PC-9 (cell line): ENCODE results near the gene SRP14. TPM values are rescaled to one million over a fixed set of nuclear protein-coding genes. Genes with fewer than 3 reads are reported as not detected.

Experiments used
- Bru-seq: library from RNA; stranded (reverse); fragments of 400-500 nt; gene quantifications from one replicate; lab custom pipeline; 2021; lab: Mats Ljungman, UMichigan
- BruChase-seq, 2 experiments: library from RNA; stranded (reverse); fragments of 400-500 nt; gene quantifications; one replicate each; lab custom pipeline; 2021; lab: Mats Ljungman, UMichigan
- BruUV-seq: library from RNA; stranded (reverse); fragments of 400-500 nt; replicated peaks from 2 replicates; lab custom pipeline; 2021; lab: Mats Ljungman, UMichigan
- CTCF ChIA-PET: fragments of 300-600 bp; sonication (Branson Sonifier 250); formaldehyde crosslinking; loops from one replicate; lab custom pipeline; 2022; ENCODE audit warnings: antibody characterized with exemption; lab: Charles Lee
- POLR2A ChIA-PET: fragments of 300-600 bp; sonication (Branson Sonifier 250); formaldehyde crosslinking; loops from one replicate; lab custom pipeline; 2022; ENCODE audit warnings: antibody characterized with exemption; ENCODE audit not compliant: unreplicated experiment; lab: Charles Lee
- DNase-seq, 2 experiments: peaks; one replicate each; pipeline versions ENCODE4 v3.0.0 to v3.0.0-alpha.2; 2015 to 2022; ENCODE audit warnings: mixed read lengths in 1 of 2
- H2AFZ ChIP-seq: fragments of 200-600 bp; sonication (generic); 2 replicates; pipeline ENCODE4 v1.8.1; 2017; ENCODE audit warnings: antibody characterized with exemption
- H3F3A ChIP-seq: fragments of 200-600 bp; sonication (generic); 2 replicates; pipeline ENCODE4 v1.8.1; 2017; ENCODE audit warnings: antibody characterized with exemption, mild to moderate bottlenecking, low read depth; ENCODE audit not compliant: insufficient read depth
- H3K27ac ChIP-seq: fragments of 200-600 bp; sonication (generic); 2 replicates; pipeline ENCODE4 v1.6.1; 2016; ENCODE audit warnings: mixed run types
- H3K27me3 ChIP-seq: fragments of 200-600 bp; sonication (generic); 2 replicates; pipeline ENCODE4 v1.6.1; 2016; ENCODE audit warnings: low read depth, mixed run types; ENCODE audit not compliant: insufficient read depth
- H3K36me3 ChIP-seq: fragments of 200-600 bp; sonication (generic); 2 replicates; pipeline ENCODE4 v1.6.1; 2016; ENCODE audit warnings: low read depth, mixed run types
- H3K4me1 ChIP-seq: fragments of 200-600 bp; sonication (generic); replicated peaks from 2 replicates; pipeline ENCODE4 v1.6.1; 2016; ENCODE audit warnings: mixed run types; ENCODE audit not compliant: insufficient read depth
- H3K4me2 ChIP-seq: fragments of 200-600 bp; sonication (generic); 2 replicates; pipeline ENCODE4 v1.6.1; 2017; ENCODE audit warnings: mixed run types
- H3K4me3 ChIP-seq: fragments of 200-600 bp; sonication (generic); 2 replicates; pipeline ENCODE4 v1.6.1; 2016; ENCODE audit warnings: mixed run types
- H3K79me2 ChIP-seq: fragments of 200-600 bp; sonication (generic); 2 replicates; pipeline ENCODE4 v1.6.1; 2017; ENCODE audit warnings: low read depth, mixed run types
- H3K9me2 ChIP-seq: fragments of 200-600 bp; sonication (generic); 2 replicates; pipeline ENCODE4 v1.8.1; 2017; ENCODE audit warnings: mild to moderate bottlenecking; ENCODE audit not compliant: insufficient read depth
- H3K9me3 ChIP-seq: fragments of 200-600 bp; sonication (generic); 2 replicates; pipeline ENCODE4 v1.8.1; 2016; ENCODE audit warnings: low read depth; ENCODE audit not compliant: insufficient read depth
- H4K20me1 ChIP-seq: fragments of 200-600 bp; sonication (generic); 2 replicates; pipeline ENCODE4 v1.8.1; 2017; ENCODE audit not compliant: insufficient read depth
- EZH2 ChIP-seq: fragments of 200-600 bp; sonication (generic); IDR thresholded peaks from 2 replicates; pipeline ENCODE4 v1.8.0; 2017; ENCODE audit warnings: antibody characterized with exemption, low read depth
- intact Hi-C: fragments of 100-400 bp; cut with micrococcal nuclease; formaldehyde crosslinking; loops from one replicate; pipeline ENCODE4 v1.10.0; 2022; ENCODE audit not compliant: unreplicated experiment
- long read RNA-seq: library from polyadenylated mRNA; stranded (forward); transcript quantifications from one replicate; pipeline ENCODE4 v2.0.0, GENCODE V29; 2022
- total RNA-seq: library from RNA; stranded (reverse); gene quantifications from 2 replicates; pipeline ENCODE4 v1.2.3, GENCODE V29; 2021
- TF ChIP-seq, protein P1 (sequence below): fragments of 200-600 bp; sonication (generic); conservative IDR thresholded peaks from 2 replicates; pipeline ENCODE4 v1.6.1; 2017; ENCODE audit warnings: mixed run types, antibody characterized with exemption, mild to moderate bottlenecking, moderate library complexity

The SRP14 gene, protein sequence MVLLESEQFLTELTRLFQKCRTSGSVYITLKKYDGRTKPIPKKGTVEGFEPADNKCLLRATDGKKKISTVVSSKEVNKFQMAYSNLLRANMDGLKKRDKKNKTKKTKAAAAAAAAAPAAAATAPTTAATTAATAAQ
- total RNA-seq (141 and 196 TPM in 2 replicates), Bru-seq, nascent RNA (percentile 94 among the genes with signal in this experiment), BruChase-seq, experiment 1, labeled RNA remaining after a 2-hour chase (percentile 97 among the genes with signal in this experiment), BruChase-seq, experiment 2, labeled RNA remaining after a 6-hour chase (percentile 98 among the genes with signal in this experiment)
- long read RNA-seq, transcript SRP14-201 (5 exons, 1,077 nt) = major isoform, 740 of 807 reads
- long read RNA-seq, transcript SRP14-204 (4 exons, 780 nt) = minor isoform, 8 of 807 reads
- long read RNA-seq, partial matches to known transcripts = 6 of 807 reads
- long read RNA-seq, other reads (novel, unspliced or antisense) = 52 of 807 reads

DNA sequence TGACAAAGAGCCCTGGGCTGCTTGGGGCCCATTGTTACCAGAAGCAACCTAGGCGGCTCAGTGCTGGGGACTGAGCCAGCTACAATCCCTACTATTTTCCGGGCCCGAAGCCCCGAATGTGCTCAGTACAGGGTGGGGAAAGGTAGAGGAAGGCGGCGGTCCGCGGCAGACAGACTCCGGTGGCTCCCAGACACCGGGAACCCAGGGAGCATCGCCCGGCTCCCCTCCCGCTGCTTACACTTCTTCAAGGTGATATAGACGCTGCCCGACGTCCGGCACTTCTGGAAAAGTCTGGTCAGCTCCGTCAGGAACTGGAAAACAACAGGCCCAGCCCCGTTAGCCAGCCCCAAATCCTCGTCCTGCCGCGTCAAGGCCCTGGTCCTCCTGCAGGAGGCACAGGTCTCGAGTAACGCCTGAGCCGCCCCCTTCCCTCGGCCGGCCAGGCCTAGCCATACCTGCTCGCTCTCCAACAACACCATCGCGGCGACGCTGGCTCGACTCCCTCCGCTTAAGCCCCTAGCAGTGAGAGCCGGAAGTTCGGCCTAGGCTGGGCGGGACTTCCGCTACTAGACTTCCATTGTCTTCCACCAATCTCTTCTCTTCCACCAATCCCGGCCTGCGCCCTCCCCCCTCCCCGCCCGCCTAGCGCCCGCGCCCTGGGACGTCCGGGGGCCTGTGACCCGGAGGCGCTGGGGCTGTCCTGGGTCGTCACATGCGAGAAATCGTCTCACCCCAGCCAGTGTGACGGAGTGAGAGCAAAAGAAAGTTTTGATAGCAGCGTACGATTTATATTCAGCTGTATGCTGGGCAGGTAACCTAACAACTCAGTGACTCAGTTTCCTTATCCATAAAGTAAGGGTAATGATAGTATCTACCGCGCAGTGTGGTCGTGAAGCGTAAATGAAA lies at the start of gene SRP14:
SRP14 (minus strand) TSS at position 544 of the 906 bp plus-strand sequence; CDS start at position 479, 65 bp downstream.
- Histone ChIP-seq H3K4me3 (peak within 1 kb of the TSS; percentile 84), H4K20me1 (no peaks in the 10 kb centered on the region; the same call in 1 of the 2 replicates), H2AFZ (peak within 1 kb of the TSS; percentile 96), H3F3A (no peaks in the 10 kb centered on the region; the same call in 1 of the 2 replicates), H3K9me3 (no peaks in the 10 kb centered on the region; the same call in 1 of the 2 replicates), H3K9me2 (no peaks in the 10 kb centered on the region), H3K4me1 (peaks cover 14% of the 10 kb centered on the region), H3K4me2 (peak within 1 kb of the TSS; percentile 96), H3K36me3 (0 out of 2 replicates have a peak, but pooled peaks cover 5% of the 10 kb centered on the region), H3K27ac (peak within 1 kb of the TSS; percentile 57), H3K79me2 (peaks cover 24% of the 10 kb centered on the region), H3K27me3 (no peaks in the 10 kb centered on the region)
- POLR2A ChIA-PET = interaction anchor here (0.7 kb wide), 1 partner anchor 219 kb away, joined by 3 read pairs; no protein-coding TSS in a partner anchor
- no peak for TF ChIP-seq EZH2
- TF ChIP-seq, protein P1, sequence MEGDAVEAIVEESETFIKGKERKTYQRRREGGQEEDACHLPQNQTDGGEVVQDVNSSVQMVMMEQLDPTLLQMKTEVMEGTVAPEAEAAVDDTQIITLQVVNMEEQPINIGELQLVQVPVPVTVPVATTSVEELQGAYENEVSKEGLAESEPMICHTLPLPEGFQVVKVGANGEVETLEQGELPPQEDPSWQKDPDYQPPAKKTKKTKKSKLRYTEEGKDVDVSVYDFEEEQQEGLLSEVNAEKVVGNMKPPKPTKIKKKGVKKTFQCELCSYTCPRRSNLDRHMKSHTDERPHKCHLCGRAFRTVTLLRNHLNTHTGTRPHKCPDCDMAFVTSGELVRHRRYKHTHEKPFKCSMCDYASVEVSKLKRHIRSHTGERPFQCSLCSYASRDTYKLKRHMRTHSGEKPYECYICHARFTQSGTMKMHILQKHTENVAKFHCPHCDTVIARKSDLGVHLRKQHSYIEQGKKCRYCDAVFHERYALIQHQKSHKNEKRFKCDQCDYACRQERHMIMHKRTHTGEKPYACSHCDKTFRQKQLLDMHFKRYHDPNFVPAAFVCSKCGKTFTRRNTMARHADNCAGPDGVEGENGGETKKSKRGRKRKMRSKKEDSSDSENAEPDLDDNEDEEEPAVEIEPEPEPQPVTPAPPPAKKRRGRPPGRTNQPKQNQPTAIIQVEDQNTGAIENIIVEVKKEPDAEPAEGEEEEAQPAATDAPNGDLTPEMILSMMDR = no peak
- no TSS peak for BruUV-seq
- DNase-seq = peak; percentile 71 to 88
- CTCF ChIA-PET = interaction anchor here (0.6 kb wide), 1 partner anchor 33 kb away, joined by 3 read pairs; no protein-coding TSS in a partner anchor
- intact Hi-C loops = loop anchor here (5.0 kb wide), 1 partner anchor 257 kb away; the partner anchor contains the start of gene FSIP1

DNA sequence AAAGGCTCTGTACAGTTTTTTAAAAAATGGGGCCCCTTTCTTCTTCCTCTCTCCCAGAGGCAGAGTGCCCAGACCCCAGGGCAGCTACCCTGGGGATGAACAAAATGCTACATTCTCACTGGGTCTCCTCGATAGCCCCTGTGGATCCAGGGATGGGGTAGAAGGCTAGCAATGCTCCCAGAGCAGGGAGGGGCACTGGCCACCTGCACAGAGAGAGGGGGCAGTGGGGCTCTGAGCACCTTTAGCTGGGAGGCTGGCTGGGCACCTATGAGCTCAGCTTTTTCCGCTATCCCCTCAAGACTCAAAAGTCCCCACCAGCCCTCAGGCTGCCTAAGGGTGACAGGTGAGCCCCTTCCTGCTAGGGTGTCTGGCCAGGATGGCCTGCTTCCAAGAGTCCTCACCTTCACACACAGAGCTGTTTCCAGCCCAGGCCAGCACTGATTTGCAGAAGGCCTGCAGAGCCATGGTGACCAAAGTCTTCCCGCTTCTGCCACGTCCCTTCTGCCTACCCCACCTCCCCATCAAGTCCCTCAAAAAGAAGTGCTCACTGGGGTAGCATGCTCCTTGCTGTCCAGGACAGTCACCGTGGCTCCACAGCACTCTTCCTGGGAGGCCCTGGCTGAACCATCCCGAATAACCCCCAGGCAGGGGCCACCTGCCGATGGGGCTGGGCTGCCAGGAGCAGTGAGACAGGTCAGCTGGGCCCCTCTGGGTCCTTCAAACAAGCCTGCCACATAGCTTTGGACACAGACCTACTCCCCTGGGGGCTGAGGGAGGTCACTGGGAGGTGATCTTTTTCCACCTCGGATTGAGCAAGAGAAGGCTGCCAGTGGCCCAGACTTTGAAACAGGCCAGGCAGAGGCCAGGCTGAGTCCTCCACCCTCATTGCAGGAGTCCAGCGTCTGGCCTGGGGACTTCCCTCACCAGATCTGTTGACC lies 49.3 kb upstream of the SRP14 start:
- BruUV-seq = no TSS peak
- CTCF ChIA-PET = interaction anchor here (1.3 kb wide), 1 partner anchor 18 kb away, joined by 3 read pairs; no protein-coding TSS in a partner anchor
- H3K4me1 ChIP-seq = peaks cover 65% of the 10 kb centered on the region
- no peaks in the 10 kb centered on the region for H3K79me2 ChIP-seq
- H3K9me2 ChIP-seq = no peaks in the 10 kb centered on the region
- no peak overlapping the region for H3K4me3 ChIP-seq
- peak overlapping the region; percentile 48 for H3K4me2 ChIP-seq
- no peak overlapping the region for H2AFZ ChIP-seq
- POLR2A ChIA-PET = no interaction called here
- no peaks in the 10 kb centered on the region for H3K36me3 ChIP-seq
- DNase-seq = peak in 1 of 2 experiments; percentile 56
- H4K20me1 ChIP-seq = no peaks in the 10 kb centered on the region
- intact Hi-C loops = no loop called here
- no peaks in the 10 kb centered on the region for H3K9me3 ChIP-seq
- TF ChIP-seq EZH2 = no peak
- TF ChIP-seq, protein P1 = no peak
- peaks cover 20% of the 10 kb centered on the region; the same call in 1 of the 2 replicates for H3F3A ChIP-seq
- 0 out of 2 replicates have a peak overlapping the region, but pooled peaks have one; percentile 11 for H3K27ac ChIP-seq
- no peaks in the 10 kb centered on the region for H3K27me3 ChIP-seq
